Liver (tissue), 9 donors: ENCODE measurements around the gene SHC3. TPM values are rescaled to one million over a fixed set of nuclear protein-coding genes. Genes with fewer than 3 reads are reported as not detected.

Experiments used
- DNase-seq: peaks from one replicate; pipeline ENCODE4 v3.0.0-alpha.2; 2017; ENCODE audit warnings: low spot score
- H3K27ac ChIP-seq, 2 donors: one replicate each; pipeline ENCODE4 v1.7.0; 2013; ENCODE audit warnings: inconsistent platforms in 2 of 2, low read length in 2 of 2, control low read depth in 1 of 2, low read depth in 1 of 2, mild to moderate bottlenecking in 1 of 2
- H3K27me3 ChIP-seq, 4 donors: one replicate each; pipeline versions ENCODE4 v1.6.1 to v1.7.0; 2013; ENCODE audit warnings: low read length in 3 of 4, inconsistent platforms in 1 of 4, mild to moderate bottlenecking in 1 of 4, moderate library complexity in 1 of 4; ENCODE audit not compliant: control insufficient read depth in 4 of 4, insufficient read depth in 4 of 4
- H3K36me3 ChIP-seq, 4 donors: one replicate each; pipeline versions ENCODE4 v1.6.1 to v1.7.0; 2013; ENCODE audit warnings: low read length in 3 of 4, mild to moderate bottlenecking in 3 of 4, low read depth in 1 of 4, moderate library complexity in 1 of 4; ENCODE audit not compliant: control insufficient read depth in 4 of 4, insufficient read depth in 3 of 4
- H3K4me1 ChIP-seq, 4 donors: one replicate each; pipeline versions ENCODE4 v1.6.1 to v1.7.0; 2013; ENCODE audit warnings: low read length in 3 of 4, mild to moderate bottlenecking in 3 of 4, moderate library complexity in 1 of 4; ENCODE audit not compliant: control insufficient read depth in 4 of 4, insufficient read depth in 4 of 4
- H3K4me3 ChIP-seq, 3 donors: one replicate each; pipeline versions ENCODE4 v1.6.1 to v1.7.0; 2013; ENCODE audit warnings: low read length in 3 of 3, control low read depth in 1 of 3, low read depth in 1 of 3, mild to moderate bottlenecking in 1 of 3
- H3K9ac ChIP-seq, 2 donors: one replicate each; pipeline ENCODE4 v1.7.0; 2013; ENCODE audit warnings: low read length in 2 of 2, mild to moderate bottlenecking in 2 of 2, moderate library complexity in 2 of 2, control low read depth in 1 of 2, low read depth in 1 of 2
- H3K9me3 ChIP-seq, 4 donors: one replicate each; pipeline versions ENCODE4 v1.6.1 to v1.7.0; 2013; ENCODE audit warnings: low read length in 3 of 4; ENCODE audit not compliant: control insufficient read depth in 4 of 4
- ATF3 ChIP-seq: IDR thresholded peaks from 2 replicates; pipeline ENCODE4 v1.6.1; 2016; ENCODE audit warnings: antibody characterized with exemption
- CTCF ChIP-seq: fragments of 150-350 bp; IDR thresholded peaks from 2 replicates; pipeline ENCODE4 v1.5.1; 2017; ENCODE audit warnings: improper control_type of control experiment, low read depth, low read length; ENCODE audit not compliant: missing input control
- EGR1 ChIP-seq, 2 donors: IDR thresholded peaks; 2 replicates each; pipeline ENCODE4 v1.6.1; 2016 to 2018; ENCODE audit warnings: antibody characterized with exemption in 2 of 2, low read depth in 2 of 2
- FOXA1 ChIP-seq: IDR thresholded peaks from 2 replicates; pipeline ENCODE4 v1.6.1; 2016; ENCODE audit warnings: antibody characterized with exemption
- FOXA2 ChIP-seq: IDR thresholded peaks from 2 replicates; pipeline ENCODE4 v1.6.1; 2016; ENCODE audit warnings: antibody characterized with exemption
- GABPA ChIP-seq, 2 donors: IDR thresholded peaks in 1 of 2; conservative IDR thresholded peaks in 1 of 2; 2 replicates each; pipeline ENCODE4 v1.6.1; 2016; ENCODE audit warnings: antibody characterized with exemption in 2 of 2, mild to moderate bottlenecking in 1 of 2, moderate library complexity in 1 of 2
- HNF4A ChIP-seq, 2 donors: conservative IDR thresholded peaks; 2 replicates each; pipeline ENCODE4 v1.6.1; 2016; ENCODE audit warnings: antibody characterized with exemption in 2 of 2, mild to moderate bottlenecking in 2 of 2
- HNF4G ChIP-seq: IDR thresholded peaks from 2 replicates; pipeline ENCODE4 v1.6.1; 2016; ENCODE audit warnings: antibody characterized with exemption
- JUND ChIP-seq, 2 donors: IDR thresholded peaks; 2 replicates each; pipeline ENCODE4 v1.6.1; 2016; ENCODE audit warnings: antibody characterized with exemption in 2 of 2
- MAX ChIP-seq: IDR thresholded peaks from 2 replicates; pipeline ENCODE4 v1.6.1; 2016; ENCODE audit warnings: antibody characterized with exemption
- NR2F2 ChIP-seq: IDR thresholded peaks from 2 replicates; pipeline ENCODE4 v1.6.1; 2016; ENCODE audit warnings: antibody characterized with exemption
- RAD21 ChIP-seq, 2 donors: IDR thresholded peaks; 2 replicates each; pipeline ENCODE4 v1.6.1; 2016; ENCODE audit warnings: antibody characterized with exemption in 2 of 2, mild to moderate bottlenecking in 2 of 2
- REST ChIP-seq: IDR thresholded peaks from 2 replicates; pipeline ENCODE4 v1.6.1; 2016; ENCODE audit warnings: antibody characterized with exemption, mild to moderate bottlenecking
- SP1 ChIP-seq: IDR thresholded peaks from 2 replicates; pipeline ENCODE4 v1.6.1; 2018; ENCODE audit warnings: antibody characterized with exemption, mild to moderate bottlenecking
- TAF1 ChIP-seq: conservative IDR thresholded peaks from 2 replicates; pipeline ENCODE4 v1.6.1; 2016; ENCODE audit warnings: antibody characterized with exemption, mild to moderate bottlenecking
- YY1 ChIP-seq: IDR thresholded peaks from 2 replicates; pipeline ENCODE4 v1.6.1; 2016; ENCODE audit warnings: antibody characterized with exemption, mild to moderate bottlenecking
- ZBTB33 ChIP-seq: IDR thresholded peaks from 2 replicates; pipeline ENCODE4 v1.6.1; 2016; ENCODE audit warnings: antibody characterized with exemption
- WGBS: extraction: QIAGEN DNeasy Blood & Tissue Kit; methylation state at CpG from one replicate; pipeline ENCODE4 v1.1.7; 2013; 5-methylcytosine and 5-hydroxymethylcytosine counted together
- polyA plus RNA-seq, 2 donors: library from polyadenylated mRNA; stranded (reverse) in 1 of 2; unstranded in 1 of 2; fragments of 200-250 nt in 1 of 2; fragments of >200 nt in 1 of 2; fragmentation: Nextera tagmentation in 1 of 2; extraction: Ambion mirVana in 1 of 2; gene quantifications; one replicate each; pipeline versions ENCODE4 v1.2.1 to v1.2.3, GENCODE V29; 2013 to 2015
- total RNA-seq, 2 donors: library from RNA; depleted of rRNA; stranded (reverse); fragments of >200 nt; gene quantifications; one replicate each; pipeline ENCODE4 v1.2.3, GENCODE V29; 2014
- donor health status: healthy.
- donor health status: healthy.
- donor health status: healthy.
- donor health status: healthy.
- donor health status: healthy.

SHC3 gene
- total and polyA plus RNA-seq, 4 donors = 0.03 to 0.08 (median 0.04) TPM

GRCh38 chr9:89080193-89080592, 98.4 kb downstream of the SHC3 start:
- no peak for DNase-seq
- WGBS = 80% methylated on average over 3 of the region's 3 CpGs
- Histone ChIP-seq H3K27ac (no peak overlapping the region), H3K4me3 (no peak overlapping the region), H3K27me3 (no peaks in the 10 kb centered on the region), H3K9me3 (peaks cover 4 to 10% (median 7%) of the 10 kb centered on the region in 4 donors), H3K9ac (no peak overlapping the region), H3K36me3 (no peaks in the 10 kb centered on the region), H3K4me1 (no peaks in the 10 kb centered on the region)
- no peak for TF ChIP-seq CTCF
- TF ChIP-seq TAF1 = no peak
- TF ChIP-seq EGR1 (IDR thresholded peaks at IDR 0.05; ENCODE audit: low read depth in 2 of 2) = no peak

- whole genome bisulfite sequencing = 84% methylated on average over 2 of the region's 2 CpGs
- no peak for DNase-seq
- no peaks in the 10 kb centered on the region for H3K4me1 ChIP-seq
- TF ChIP-seq HNF4A (conservative IDR thresholded peaks at IDR 0.05) (no peak), CTCF (no peak), NR2F2 (no peak), REST (no peak), ZBTB33 (no peak), TAF1 (no peak), YY1 (no peak), MAX (no peak), FOXA2 (no peak), JUND (IDR thresholded peaks at IDR 0.05) (no peak), FOXA1 (no peak), ATF3 (no peak), EGR1 (IDR thresholded peaks at IDR 0.05; ENCODE audit: low read depth in 2 of 2) (no peak), RAD21 (IDR thresholded peaks at IDR 0.05) (no peak), HNF4G (no peak), GABPA (IDR thresholded peaks at IDR 0.05 in 1 of 2, conservative IDR thresholded peaks at IDR 0.05 in 1 of 2) (no peak), SP1 (no peak)
- H3K27me3 ChIP-seq = no peaks in the 10 kb centered on the region
- peaks cover 4 to 10% (median 7%) of the 10 kb centered on the region in 4 donors for H3K9me3 ChIP-seq
- no peak overlapping the region for H3K9ac ChIP-seq
- no peak overlapping the region for H3K27ac ChIP-seq
- H3K36me3 ChIP-seq = no peaks in the 10 kb centered on the region
- H3K4me3 ChIP-seq = no peak overlapping the region
These were observed 99.2 kb downstream of the SHC3 start for GRCh38 chr9:89079391-89079790.
